Peyer's patch (tissue), 4 donors: ENCODE measurements around the gene MICOS13. TPM values are rescaled to one million over a fixed set of nuclear protein-coding genes. Genes with fewer than 3 reads are reported as not detected.

Experiments
- DNase-seq, 3 donors: peaks; one replicate each; pipeline ENCODE4 v3.0.0-alpha.2; 2017 to 2019
- H3K27ac ChIP-seq, 4 donors: fragments of 200-600 bp; sonication (generic); one replicate each; pipeline ENCODE4 v1.5.1; 2016 to 2019
- H3K27me3 ChIP-seq, 2 donors: fragments of 200-600 bp; sonication (generic); one replicate each; pipeline ENCODE4 v1.5.1; 2019
- H3K36me3 ChIP-seq, 3 donors: fragments of 200-600 bp; sonication (generic); one replicate each; pipeline ENCODE4 v1.5.1; 2016 to 2019
- H3K4me1 ChIP-seq, 4 donors: fragments of 200-600 bp; sonication (generic); one replicate each; pipeline ENCODE4 v1.5.1; 2016 to 2019
- H3K4me3 ChIP-seq, 4 donors: fragments of 200-600 bp; sonication (generic); 1 replicate in 3 of 4; 2 replicates in 1 of 4; pipeline ENCODE4 v1.5.1; 2016 to 2019; ENCODE audit warnings: mild to moderate bottlenecking in 1 of 4
- H3K9me3 ChIP-seq, 4 donors: fragments of 200-600 bp; sonication (generic); one replicate each; pipeline ENCODE4 v1.5.1; 2016 to 2019; ENCODE audit warnings: mild to moderate bottlenecking in 1 of 4
- POLR2A ChIP-seq, 2 donors: fragments of 450-650 bp; IDR thresholded peaks; one replicate each; pipeline ENCODE4 v1.5.1; 2017; ENCODE audit warnings: antibody characterized with exemption in 2 of 2, mild to moderate bottlenecking in 2 of 2, moderate library complexity in 2 of 2
- total RNA-seq, 4 donors: library from RNA; depleted of rRNA; stranded (reverse); fragments of >200 nt; gene quantifications; one replicate each; pipeline ENCODE4 v1.1.0, GENCODE V29; 2016
- TF ChIP-seq, protein P1 (sequence below), 6 experiments: fragments of 450-650 bp in 4 of 6; fragments of 200-600 bp in 2 of 6; sonication (generic) in 1 of 6; IDR thresholded peaks; one replicate each; pipeline ENCODE4 v1.5.1; 2017 to 2019; ENCODE audit warnings: antibody characterized with exemption in 6 of 6, mild to moderate bottlenecking in 3 of 6, moderate library complexity in 1 of 6

MICOS13 gene
- total RNA-seq, 4 donors from 2014 or later: 11.6 to 48.0 (median 40.0) TPM

DNA sequence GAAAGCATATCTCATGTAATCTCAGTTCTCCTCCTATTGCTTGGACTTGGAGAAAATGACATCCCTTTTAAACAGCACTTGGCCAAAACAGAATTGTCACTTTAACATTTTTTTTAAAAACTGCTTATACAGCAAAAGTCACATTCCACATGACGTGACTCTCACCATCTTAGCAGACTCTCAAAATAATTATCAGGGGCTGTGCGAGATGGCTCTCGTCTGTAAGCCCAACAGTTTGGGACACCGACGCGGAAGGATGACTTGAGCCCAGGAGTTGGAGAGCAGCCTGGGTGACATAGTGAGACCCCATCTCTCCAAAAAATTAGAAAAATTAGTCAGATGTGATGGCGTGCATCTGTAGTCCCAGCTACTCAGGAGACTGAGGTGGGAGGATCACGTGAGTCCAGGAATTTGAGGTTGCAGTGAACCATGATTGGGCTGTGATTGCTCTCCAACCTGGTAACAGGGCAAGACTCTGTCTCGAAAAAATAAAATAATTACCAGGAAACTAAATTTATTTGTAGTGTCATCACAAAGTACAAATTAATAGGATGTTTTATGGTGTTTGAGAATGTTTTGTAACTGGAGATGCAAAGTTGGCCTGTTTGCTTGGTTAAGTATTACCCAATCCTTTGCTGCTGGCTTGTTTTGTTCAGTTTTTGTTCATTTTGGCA lies 48.6 kb downstream of the MICOS13 start:
- no peaks in the 10 kb centered on the region for H3K27me3 ChIP-seq
- no peak overlapping the region for H3K27ac ChIP-seq
- H3K4me3 ChIP-seq: no peak overlapping the region
- TF ChIP-seq, protein P1, sequence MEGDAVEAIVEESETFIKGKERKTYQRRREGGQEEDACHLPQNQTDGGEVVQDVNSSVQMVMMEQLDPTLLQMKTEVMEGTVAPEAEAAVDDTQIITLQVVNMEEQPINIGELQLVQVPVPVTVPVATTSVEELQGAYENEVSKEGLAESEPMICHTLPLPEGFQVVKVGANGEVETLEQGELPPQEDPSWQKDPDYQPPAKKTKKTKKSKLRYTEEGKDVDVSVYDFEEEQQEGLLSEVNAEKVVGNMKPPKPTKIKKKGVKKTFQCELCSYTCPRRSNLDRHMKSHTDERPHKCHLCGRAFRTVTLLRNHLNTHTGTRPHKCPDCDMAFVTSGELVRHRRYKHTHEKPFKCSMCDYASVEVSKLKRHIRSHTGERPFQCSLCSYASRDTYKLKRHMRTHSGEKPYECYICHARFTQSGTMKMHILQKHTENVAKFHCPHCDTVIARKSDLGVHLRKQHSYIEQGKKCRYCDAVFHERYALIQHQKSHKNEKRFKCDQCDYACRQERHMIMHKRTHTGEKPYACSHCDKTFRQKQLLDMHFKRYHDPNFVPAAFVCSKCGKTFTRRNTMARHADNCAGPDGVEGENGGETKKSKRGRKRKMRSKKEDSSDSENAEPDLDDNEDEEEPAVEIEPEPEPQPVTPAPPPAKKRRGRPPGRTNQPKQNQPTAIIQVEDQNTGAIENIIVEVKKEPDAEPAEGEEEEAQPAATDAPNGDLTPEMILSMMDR (IDR thresholded peaks at IDR 0.05): no peak
- no peak for TF ChIP-seq POLR2A (IDR thresholded peaks at IDR 0.05)
- H3K36me3 ChIP-seq: peaks cover 0 to 28% (median 0%) of the 10 kb centered on the region in 3 donors
- H3K9me3 ChIP-seq: no peaks in the 10 kb centered on the region
- peak in 1 of 3 donors; percentile 25 for DNase-seq
- peaks cover 0 to 41% (median 4%) of the 10 kb centered on the region in 4 donors for H3K4me1 ChIP-seq

DNA sequence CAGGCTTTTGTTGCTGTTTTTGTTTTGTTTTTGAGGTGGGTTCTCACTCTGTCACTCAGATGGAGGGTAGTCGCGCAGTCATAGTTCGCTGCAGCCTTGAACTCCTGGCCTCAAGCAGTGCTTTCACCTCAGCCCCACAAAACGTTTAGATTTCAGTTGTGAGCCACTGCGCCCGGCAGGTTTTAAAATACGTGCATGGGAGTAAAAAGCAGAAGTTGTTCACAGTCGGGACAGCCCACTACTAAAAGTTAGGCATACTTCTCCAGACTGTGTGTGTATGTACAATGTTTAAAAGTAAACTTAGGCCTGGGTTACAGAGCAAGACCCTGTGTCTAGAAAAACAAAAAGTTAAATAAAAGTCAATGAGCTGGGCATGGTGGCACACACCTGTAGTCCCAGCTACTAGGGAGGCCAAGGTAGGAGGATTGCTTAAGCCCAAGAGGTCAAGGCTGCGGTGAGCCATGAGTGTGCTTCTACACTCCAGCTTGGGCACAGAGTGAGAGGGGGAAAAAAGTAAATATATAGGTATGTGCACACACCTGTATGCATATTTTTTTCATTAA lies 51.3 kb downstream of the MICOS13 start:
- H3K27ac ChIP-seq: peak overlapping the region in 1 of 4 donors; percentile 40
- DNase-seq: peak in 2 of 3 donors; percentile 47 to 52
- H3K4me1 ChIP-seq: peaks cover 4 to 63% (median 17%) of the 10 kb centered on the region in 4 donors
- H3K27me3 ChIP-seq: no peaks in the 10 kb centered on the region
- TF ChIP-seq, protein P1 (IDR thresholded peaks at IDR 0.05): no peak
- no peak for TF ChIP-seq POLR2A (IDR thresholded peaks at IDR 0.05)
- H3K9me3 ChIP-seq: no peaks in the 10 kb centered on the region
- H3K36me3 ChIP-seq: peaks cover 0 to 45% (median 0%) of the 10 kb centered on the region in 3 donors
- H3K4me3 ChIP-seq: no peak overlapping the region

DNA sequence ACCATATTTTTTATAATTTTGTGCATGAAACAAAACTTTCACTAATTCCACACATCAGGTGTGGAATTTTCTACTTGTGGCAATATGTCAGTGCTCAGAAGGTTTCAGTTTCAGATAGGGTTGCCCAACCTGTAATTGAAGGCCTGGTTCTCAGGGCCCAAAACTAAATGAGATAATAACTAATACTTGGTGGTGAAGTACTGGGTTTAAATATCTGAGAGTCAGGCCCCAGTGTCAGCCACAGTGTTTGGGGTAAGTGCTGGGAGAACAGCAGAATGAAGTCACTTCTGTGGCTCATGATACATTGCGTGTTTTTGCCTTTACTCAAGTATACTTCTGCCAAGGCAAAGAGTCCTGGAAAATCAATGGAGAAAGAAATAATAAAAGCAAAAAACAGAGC lies 51.9 kb downstream of the MICOS13 start:
- DNase-seq: no peak
- H3K27me3 ChIP-seq: no peaks in the 10 kb centered on the region
- no peak overlapping the region for H3K4me3 ChIP-seq
- no peaks in the 10 kb centered on the region for H3K9me3 ChIP-seq
- H3K4me1 ChIP-seq: peaks cover 4 to 63% (median 17%) of the 10 kb centered on the region in 4 donors
- H3K27ac ChIP-seq: peak overlapping the region in 1 of 4 donors; percentile 40
- TF ChIP-seq POLR2A (IDR thresholded peaks at IDR 0.05): no peak
- TF ChIP-seq, protein P1 (IDR thresholded peaks at IDR 0.05): no peak
- H3K36me3 ChIP-seq: peaks cover 0 to 45% (median 0%) of the 10 kb centered on the region in 3 donors

Other genes with a start within 250 kb of the MICOS13 start
- not detected for gene ZNRF4, start 225.1 kb downstream of the MICOS13 start, total RNA-seq
- gene TINCR, start 112.6 kb downstream of the MICOS13 start, total RNA-seq: 1 to 10 TPM in 2 of 4 donors, under 1 TPM in 1, not detected in 1; 0.67 to 2.6 (median 1.2) TPM
- 100 to 1,000 TPM in 3 of 4 donors, 10 to 100 TPM in 1; 59.5 to 200 (median 121) TPM for gene SAFB2, start 57.7 kb downstream of the MICOS13 start, total RNA-seq
- 100 to 1,000 TPM in 3 of 4 donors, 10 to 100 TPM in 1; 86.3 to 374 (median 163) TPM for gene SAFB, start 57.4 kb downstream of the MICOS13 start, total RNA-seq
- 10 to 100 TPM in 1 of 4 donors, 1 to 10 TPM in 2, not detected in 1; 4.9 to 17.3 (median 7.2) TPM for gene HSD11B1L, start 511 bp upstream of the MICOS13 start, total RNA-seq
- gene RPL36, start 9.8 kb upstream of the MICOS13 start, total RNA-seq: 100 to 1,000 TPM; 170 to 440 (median 262) TPM
- gene LONP1, start 39.6 kb upstream of the MICOS13 start, total RNA-seq: 10 to 100 TPM; 31.7 to 75.9 (median 47.4) TPM
- not detected for gene CATSPERD, start 40.1 kb upstream of the MICOS13 start, total RNA-seq
- gene PRR22, start 104.2 kb upstream of the MICOS13 start, total RNA-seq: 10 to 100 TPM in 1 of 4 donors, 1 to 10 TPM in 3; 6.5 to 21.3 (median 9.0) TPM
- 10 to 100 TPM; 31.5 to 91.6 (median 71.2) TPM for gene DUS3L, start 110.6 kb upstream of the MICOS13 start, total RNA-seq
- gene NRTN, start 124.6 kb upstream of the MICOS13 start, total RNA-seq: 1 to 10 TPM in 2 of 4 donors, under 1 TPM in 1, not detected in 1; 0.88 to 4.8 (median 3.5) TPM
- 100 to 1,000 TPM in 3 of 4 donors, 10 to 100 TPM in 1; 90.8 to 329 (median 210) TPM for gene FUT6, start 159.2 kb upstream of the MICOS13 start, total RNA-seq
- 100 to 1,000 TPM in 3 of 4 donors, 10 to 100 TPM in 1; 37.1 to 207 (median 155) TPM for gene FUT3, start 170.9 kb upstream of the MICOS13 start, total RNA-seq
- gene FUT5, start 190.0 kb upstream of the MICOS13 start, total RNA-seq: not detected
- 100 to 1,000 TPM; 101 to 194 (median 169) TPM for gene NDUFA11, start 223.3 kb upstream of the MICOS13 start, total RNA-seq
- 10 to 100 TPM in 3 of 4 donors, 1 to 10 TPM in 1; 9.6 to 24.8 (median 18.4) TPM for gene VMAC, start 224.4 kb upstream of the MICOS13 start, total RNA-seq
- 10 to 100 TPM in 3 of 4 donors, 1 to 10 TPM in 1; 9.5 to 44.6 (median 24.4) TPM for gene CAPS, start 233.7 kb upstream of the MICOS13 start, total RNA-seq